K562 (cell line): ENCODE data around the gene CEP350. TPM values are rescaled to one million over a fixed set of nuclear protein-coding genes. Genes with fewer than 3 reads are reported as not detected.
A peak's percentile ranks its signal among the peaks of the same experiment; 100 is the strongest.

ENCODE experiments used
- CEBPB ChIP-seq: fragments of 450-650 bp; IDR thresholded peaks from 2 replicates; pipeline ENCODE4 v1.6.1; 2016; ENCODE audit warnings: missing genetic modification characterization, missing compliant biosample characterization
- CSDE1 ChIP-seq, 2 experiments: fragments of 450-650 bp; IDR thresholded peaks; 2 replicates each; pipeline ENCODE4 v1.6.1; 2016; ENCODE audit warnings: mild to moderate bottlenecking in 1 of 2
- DIDO1 ChIP-seq: fragments of 450-650 bp; IDR thresholded peaks from 2 replicates; pipeline ENCODE4 v1.6.1; 2016; ENCODE audit warnings: low read depth, missing biosample characterization, missing genetic modification characterization
- ESRRA ChIP-seq: fragments of 450-650 bp; IDR thresholded peaks from 2 replicates; pipeline ENCODE4 v1.6.1; 2014; ENCODE audit warnings: low read depth, mild to moderate bottlenecking, moderate library complexity, borderline replicate concordance
- GATAD2B ChIP-seq: fragments of 450-650 bp; IDR thresholded peaks from 2 replicates; pipeline ENCODE4 v1.6.1; 2017; ENCODE audit warnings: mild to moderate bottlenecking, borderline replicate concordance
- HDAC1 ChIP-seq, 2 experiments: fragments of 450-650 bp; IDR thresholded peaks; 2 replicates each; pipeline ENCODE4 v1.6.1; 2016 to 2017; ENCODE audit warnings: inconsistent platforms in 1 of 2, mild to moderate bottlenecking in 1 of 2, moderate library complexity in 1 of 2
- KHSRP ChIP-seq: fragments of 450-650 bp; IDR thresholded peaks from 2 replicates; pipeline ENCODE4 v1.6.1; 2017
- KLF6 ChIP-seq: fragments of 250-450 bp; sonication (Bioruptor Pico); IDR thresholded peaks from 2 replicates; pipeline ENCODE4 v1.4.0; 2020; ENCODE audit warnings: mild to moderate bottlenecking, moderate library complexity, borderline replicate concordance
- NONO ChIP-seq, 2 experiments: fragments of 200-400 bp in 1 of 2; fragments of 450-650 bp in 1 of 2; formaldehyde crosslinking in 1 of 2; IDR thresholded peaks; 2 replicates each; pipeline ENCODE4 v1.6.1; 2017; ENCODE audit warnings: low read depth in 2 of 2, mild to moderate bottlenecking in 2 of 2, moderate library complexity in 2 of 2, low read length in 1 of 2
- PRPF4 ChIP-seq: fragments of 200-400 bp; formaldehyde crosslinking; IDR thresholded peaks from one replicate; pipeline ENCODE4 v1.6.1; 2017; ENCODE audit warnings: low read length, low read depth, mild to moderate bottlenecking; ENCODE audit not compliant: insufficient read depth, poor library complexity, severe bottlenecking
- SPI1 ChIP-seq: IDR thresholded peaks from 2 replicates; pipeline ENCODE4 v1.6.1; 2011; ENCODE audit warnings: low read depth, low read length, control low read depth, borderline replicate concordance
- XRCC3 ChIP-seq: fragments of 450-650 bp; IDR thresholded peaks from 2 replicates; pipeline ENCODE4 v1.6.1; 2017; ENCODE audit warnings: mild to moderate bottlenecking, moderate library complexity
- ZNF431 ChIP-seq: sonication (generic); formaldehyde crosslinking; IDR thresholded peaks from 2 replicates; pipeline ENCODE4 v1.8.0; 2022; ENCODE audit warnings: mild to moderate bottlenecking, missing genetic modification reagents
- ZNF644 ChIP-seq: fragments of 200-800 bp; sonication (Bioruptor generic); IDR thresholded peaks from 2 replicates; pipeline ENCODE4 v1.6.1; 2016; ENCODE audit warnings: low read depth, missing genetic modification characterization, missing compliant biosample characterization
- polyA plus RNA-seq, 8 experiments: library from polyadenylated mRNA; depleted of rRNA in 4 of 8; stranded (reverse) in 5 of 8; unstranded in 3 of 8; fragments of >200 nt; fragmentation: Nextera tagmentation in 2 of 8; fragmentation: Illumina TruSeq in 1 of 8; extraction: Ambion mirVana in 2 of 8; extraction: Trizol in 1 of 8; gene quantifications; 2 replicates each; pipeline versions ENCODE4 v1.2.1 to v1.2.3, GENCODE V29; 2011 to 2014; ENCODE audit warnings: inconsistent platforms in 1 of 8, missing spikeins in 1 of 8
- total RNA-seq, 7 experiments: library from RNA; depleted of rRNA in 6 of 7; stranded (reverse); fragments of >200 nt in 6 of 7; fragmentation: Illumina TruSeq in 2 of 7; extraction: Trizol in 2 of 7; gene quantifications; 2 replicates each; pipeline versions ENCODE4 v1.2.1 to v1.2.3, GENCODE V29; 2011 to 2021; ENCODE audit warnings: low replicate concordance in 1 of 7
- TF ChIP-seq, protein P1 (sequence below): fragments of 250-450 bp; sonication (Bioruptor Pico); IDR thresholded peaks from 2 replicates; pipeline ENCODE4 v1.5.0; 2021; ENCODE audit warnings: mild to moderate bottlenecking, borderline replicate concordance
- TF ChIP-seq, protein P2 (sequence below): sonication (generic); formaldehyde crosslinking; IDR thresholded peaks from 2 replicates; pipeline ENCODE4 v1.8.0; 2023; ENCODE audit warnings: mild to moderate bottlenecking, missing genetic modification reagents
- TF ChIP-seq, protein P3 (sequence below): fragments of 200-400 bp; formaldehyde crosslinking; IDR thresholded peaks from 2 replicates; pipeline ENCODE4 v1.6.1; 2017; ENCODE audit warnings: mild to moderate bottlenecking, low read depth, low read length, moderate library complexity
- TF ChIP-seq, protein P4 (sequence below): fragments of 450-650 bp; conservative IDR thresholded peaks from 2 replicates; pipeline ENCODE4 v1.6.1; 2016; ENCODE audit warnings: missing genetic modification characterization, low read depth, mild to moderate bottlenecking, missing compliant biosample characterization, moderate library complexity
- TF ChIP-seq, protein P5 (sequence below): fragments of 250-450 bp; sonication (Bioruptor Pico); IDR thresholded peaks from 2 replicates; pipeline ENCODE4 v1.8.0; 2022; ENCODE audit warnings: inconsistent platforms

Gene CEP350
- total and polyA plus RNA-seq, 9 of the 15 experiments (the other 6 are each of a cell fraction or from before 2014, with no cell fraction given) = 8.3 to 64.3 (median 28.0) TPM

DNA sequence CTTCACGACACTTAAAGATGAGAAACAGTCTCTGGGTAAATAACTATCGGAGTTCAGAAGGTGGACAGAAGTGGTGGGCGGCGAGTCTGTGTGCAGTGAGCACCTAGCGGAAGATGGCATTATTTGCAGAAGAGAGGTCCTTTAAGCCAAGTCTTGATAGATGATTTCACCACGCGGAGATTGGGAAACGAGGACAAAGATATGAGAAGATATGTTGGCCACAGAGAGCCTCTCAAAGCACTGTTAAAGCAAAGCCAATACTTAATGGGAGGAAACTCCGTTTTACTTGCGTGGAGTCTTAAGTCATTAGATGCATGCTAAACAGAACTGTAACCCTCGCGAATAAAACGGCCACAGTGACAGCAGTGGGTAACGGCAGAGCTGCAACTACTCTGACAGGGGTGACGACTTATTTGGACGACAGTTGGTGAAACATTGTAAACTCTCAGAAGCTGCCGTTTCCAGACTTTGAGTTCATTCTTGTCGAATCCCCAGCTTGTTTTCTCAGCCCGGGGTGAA is 577 bp upstream of the CEP350 start (continued):
- TF ChIP-seq, protein P1, sequence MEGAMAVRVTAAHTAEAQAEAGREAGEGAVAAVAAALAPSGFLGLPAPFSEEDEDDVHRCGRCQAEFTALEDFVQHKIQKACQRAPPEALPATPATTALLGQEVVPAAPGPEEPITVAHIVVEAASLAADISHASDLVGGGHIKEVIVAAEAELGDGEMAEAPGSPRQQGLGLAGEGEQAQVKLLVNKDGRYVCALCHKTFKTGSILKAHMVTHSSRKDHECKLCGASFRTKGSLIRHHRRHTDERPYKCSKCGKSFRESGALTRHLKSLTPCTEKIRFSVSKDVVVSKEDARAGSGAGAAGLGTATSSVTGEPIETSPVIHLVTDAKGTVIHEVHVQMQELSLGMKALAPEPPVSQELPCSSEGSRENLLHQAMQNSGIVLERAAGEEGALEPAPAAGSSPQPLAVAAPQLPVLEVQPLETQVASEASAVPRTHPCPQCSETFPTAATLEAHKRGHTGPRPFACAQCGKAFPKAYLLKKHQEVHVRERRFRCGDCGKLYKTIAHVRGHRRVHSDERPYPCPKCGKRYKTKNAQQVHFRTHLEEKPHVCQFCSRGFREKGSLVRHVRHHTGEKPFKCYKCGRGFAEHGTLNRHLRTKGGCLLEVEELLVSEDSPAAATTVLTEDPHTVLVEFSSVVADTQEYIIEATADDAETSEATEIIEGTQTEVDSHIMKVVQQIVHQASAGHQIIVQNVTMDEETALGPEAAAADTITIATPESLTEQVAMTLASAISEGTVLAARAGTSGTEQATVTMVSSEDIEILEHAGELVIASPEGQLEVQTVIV = no peak
- TF ChIP-seq KLF6 (CRISPR knock-in tag) (no peak), GATAD2B (0 out of 2 replicates have a peak, but pooled peaks have one; percentile 9), ESRRA (no peak), HDAC1 (IDR thresholded peaks at IDR 0.05) (peak in 1 of 2 experiments; percentile 48; a peak in 2 of 4 replicates), KHSRP (peak; percentile 26; the same call in 1 of the 2 replicates), ZNF644 (tag) (no peak), PRPF4 (no peak), SPI1 (no peak), XRCC3 (no peak), ZNF431 (CRISPR knock-in tag) (peak; percentile 71), NONO (IDR thresholded peaks at IDR 0.05; ENCODE audit: low read depth in 2 of 2, low read length in 1 of 2) (0 out of 4 replicates have a peak, but pooled peaks of 1 of the 2 experiments have one; percentile 49), DIDO1 (tag) (no peak; the same call in 1 of the 2 replicates), CSDE1 (IDR thresholded peaks at IDR 0.05) (peak in 1 of 2 experiments; percentile 45; a peak in 1 of 4 replicates), CEBPB (tag) (peak; percentile 84)
- TF ChIP-seq, protein P2, sequence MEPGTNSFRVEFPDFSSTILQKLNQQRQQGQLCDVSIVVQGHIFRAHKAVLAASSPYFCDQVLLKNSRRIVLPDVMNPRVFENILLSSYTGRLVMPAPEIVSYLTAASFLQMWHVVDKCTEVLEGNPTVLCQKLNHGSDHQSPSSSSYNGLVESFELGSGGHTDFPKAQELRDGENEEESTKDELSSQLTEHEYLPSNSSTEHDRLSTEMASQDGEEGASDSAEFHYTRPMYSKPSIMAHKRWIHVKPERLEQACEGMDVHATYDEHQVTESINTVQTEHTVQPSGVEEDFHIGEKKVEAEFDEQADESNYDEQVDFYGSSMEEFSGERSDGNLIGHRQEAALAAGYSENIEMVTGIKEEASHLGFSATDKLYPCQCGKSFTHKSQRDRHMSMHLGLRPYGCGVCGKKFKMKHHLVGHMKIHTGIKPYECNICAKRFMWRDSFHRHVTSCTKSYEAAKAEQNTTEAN (CRISPR knock-in tag) = peak; percentile 74; the same call in 1 of the 2 replicates
- TF ChIP-seq, protein P3, sequence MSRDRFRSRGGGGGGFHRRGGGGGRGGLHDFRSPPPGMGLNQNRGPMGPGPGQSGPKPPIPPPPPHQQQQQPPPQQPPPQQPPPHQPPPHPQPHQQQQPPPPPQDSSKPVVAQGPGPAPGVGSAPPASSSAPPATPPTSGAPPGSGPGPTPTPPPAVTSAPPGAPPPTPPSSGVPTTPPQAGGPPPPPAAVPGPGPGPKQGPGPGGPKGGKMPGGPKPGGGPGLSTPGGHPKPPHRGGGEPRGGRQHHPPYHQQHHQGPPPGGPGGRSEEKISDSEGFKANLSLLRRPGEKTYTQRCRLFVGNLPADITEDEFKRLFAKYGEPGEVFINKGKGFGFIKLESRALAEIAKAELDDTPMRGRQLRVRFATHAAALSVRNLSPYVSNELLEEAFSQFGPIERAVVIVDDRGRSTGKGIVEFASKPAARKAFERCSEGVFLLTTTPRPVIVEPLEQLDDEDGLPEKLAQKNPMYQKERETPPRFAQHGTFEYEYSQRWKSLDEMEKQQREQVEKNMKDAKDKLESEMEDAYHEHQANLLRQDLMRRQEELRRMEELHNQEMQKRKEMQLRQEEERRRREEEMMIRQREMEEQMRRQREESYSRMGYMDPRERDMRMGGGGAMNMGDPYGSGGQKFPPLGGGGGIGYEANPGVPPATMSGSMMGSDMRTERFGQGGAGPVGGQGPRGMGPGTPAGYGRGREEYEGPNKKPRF = no peak
- TF ChIP-seq, protein P4, sequence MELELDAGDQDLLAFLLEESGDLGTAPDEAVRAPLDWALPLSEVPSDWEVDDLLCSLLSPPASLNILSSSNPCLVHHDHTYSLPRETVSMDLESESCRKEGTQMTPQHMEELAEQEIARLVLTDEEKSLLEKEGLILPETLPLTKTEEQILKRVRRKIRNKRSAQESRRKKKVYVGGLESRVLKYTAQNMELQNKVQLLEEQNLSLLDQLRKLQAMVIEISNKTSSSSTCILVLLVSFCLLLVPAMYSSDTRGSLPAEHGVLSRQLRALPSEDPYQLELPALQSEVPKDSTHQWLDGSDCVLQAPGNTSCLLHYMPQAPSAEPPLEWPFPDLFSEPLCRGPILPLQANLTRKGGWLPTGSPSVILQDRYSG (tag) = no peak
- TF ChIP-seq, protein P5, sequence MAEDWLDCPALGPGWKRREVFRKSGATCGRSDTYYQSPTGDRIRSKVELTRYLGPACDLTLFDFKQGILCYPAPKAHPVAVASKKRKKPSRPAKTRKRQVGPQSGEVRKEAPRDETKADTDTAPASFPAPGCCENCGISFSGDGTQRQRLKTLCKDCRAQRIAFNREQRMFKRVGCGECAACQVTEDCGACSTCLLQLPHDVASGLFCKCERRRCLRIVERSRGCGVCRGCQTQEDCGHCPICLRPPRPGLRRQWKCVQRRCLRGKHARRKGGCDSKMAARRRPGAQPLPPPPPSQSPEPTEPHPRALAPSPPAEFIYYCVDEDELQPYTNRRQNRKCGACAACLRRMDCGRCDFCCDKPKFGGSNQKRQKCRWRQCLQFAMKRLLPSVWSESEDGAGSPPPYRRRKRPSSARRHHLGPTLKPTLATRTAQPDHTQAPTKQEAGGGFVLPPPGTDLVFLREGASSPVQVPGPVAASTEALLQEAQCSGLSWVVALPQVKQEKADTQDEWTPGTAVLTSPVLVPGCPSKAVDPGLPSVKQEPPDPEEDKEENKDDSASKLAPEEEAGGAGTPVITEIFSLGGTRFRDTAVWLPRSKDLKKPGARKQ (CRISPR knock-in tag) = peak; percentile 38; the same call in 1 of the 2 replicates
